ENCODE data around the gene TEX44. TPM values are rescaled to one million over a fixed set of nuclear protein-coding genes. Genes with fewer than 3 reads are reported as not detected.

Gene TEX44
- polyA plus RNA-seq, 1 donor from 2014 or later: not detected

DNA sequence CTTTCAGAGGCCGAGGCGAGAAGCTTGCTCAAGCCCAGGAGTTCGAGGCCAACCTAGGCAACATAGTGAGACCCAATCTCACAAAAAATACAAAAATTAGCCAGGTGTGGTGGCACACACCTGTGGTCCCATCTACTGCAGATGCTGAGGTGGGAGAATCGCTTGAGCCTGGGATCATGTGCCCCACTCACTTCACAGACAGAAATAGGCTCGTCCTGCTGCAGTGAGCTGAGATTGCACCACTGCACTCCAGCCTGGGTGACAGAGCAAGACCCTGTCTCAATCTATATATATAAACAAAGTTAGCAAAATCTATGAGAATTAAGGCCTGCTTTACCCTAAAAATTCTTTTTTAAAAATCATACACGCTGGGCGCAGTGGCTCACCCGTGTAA, 50.8 kb downstream of the TEX44 start:
- Histone ChIP-seq H2AFZ (ENCODE audit: low read depth, low read length) (no peak overlapping the region), H3K36me3 (ENCODE audit: insufficient read depth, low read length) (no peaks in the 10 kb centered on the region)

More for the DNA sequence above, 50.8 kb downstream of the TEX44 start:
- Histone ChIP-seq H3K4me2 (ENCODE audit: low read length) (no peak overlapping the region), H3K4me3 (ENCODE audit: low read length) (no peak overlapping the region), H3F3A (ENCODE audit: insufficient read depth, low read length, poor library complexity, severe bottlenecking) (no peaks in the 10 kb centered on the region), H3K27me3 (ENCODE audit: insufficient read depth, low read depth, low read length) (no peaks in the 10 kb centered on the region), H3K9me2 (ENCODE audit: insufficient read depth, low read length) (no peaks in the 10 kb centered on the region), H4K20me1 (ENCODE audit: insufficient read depth) (no peaks in the 10 kb centered on the region), H3K9me3 (ENCODE audit: low read length) (no peaks in the 10 kb centered on the region), H3K79me2 (replicated peaks; ENCODE audit: insufficient read depth, low read length) (no peaks in the 10 kb centered on the region), H3K27ac (ENCODE audit: low read length) (no peak overlapping the region), H3K9ac (ENCODE audit: low read length) (no peak overlapping the region)
- TF ChIP-seq EP300 (conservative IDR thresholded peaks at IDR 0.05; ENCODE audit: poor library complexity, severe bottlenecking) (no peak), POLR2AphosphoS5 (IDR thresholded peaks at IDR 0.05) (no peak), EZH2 (IDR thresholded peaks at IDR 0.05; ENCODE audit: borderline replicate concordance, insufficient read depth, low read length, poor library complexity, severe bottlenecking) (no peak)

Other genes with a start within 250 kb of the TEX44 start
- 0.06 and 0.67 TPM in 2 replicates for gene B3GNT7, start 197.2 kb upstream of the TEX44 start, polyA plus RNA-seq
- 99.8 and 101 TPM in 2 replicates for gene NCL, start 128.4 kb upstream of the TEX44 start, polyA plus RNA-seq
- not detected in 2 replicates for gene NMUR1, start 62.4 kb upstream of the TEX44 start, polyA plus RNA-seq
- 1,579 and 2,091 TPM in 2 replicates for gene PTMA, start 115.7 kb downstream of the TEX44 start, polyA plus RNA-seq
- gene PDE6D, start 188.4 kb downstream of the TEX44 start, polyA plus RNA-seq: 127 and 150 TPM in 2 replicates
- gene COPS7B, start 193.6 kb downstream of the TEX44 start, polyA plus RNA-seq: 21.9 and 23.8 TPM in 2 replicates

All from neural cell (in vitro differentiated cells).